GM23338 (cell line): Measurements from ENCODE around the gene U2AF1L4. TPM values are rescaled to one million over a fixed set of nuclear protein-coding genes. Genes with fewer than 3 reads are reported as not detected.
A peak's percentile ranks its signal among the peaks of the same experiment; 100 is the strongest.

ENCODE experiments used
- ATAC-seq: fragments of 200-7000 bp; cut with Tn5 transposase; 3 replicates; pipeline ENCODE4 v1.9.1; 2020
- DNase-seq: peaks from one replicate; pipeline ENCODE4 v3.0.0-alpha.2; 2015; ENCODE audit warnings: low spot score
- H2AFZ ChIP-seq: fragments of 200-600 bp; sonication (generic); 2 replicates; pipeline ENCODE4 v1.8.0; 2016; ENCODE audit warnings: antibody characterized with exemption, mild to moderate bottlenecking, moderate library complexity
- H3F3A ChIP-seq: fragments of 200-600 bp; sonication (generic); replicated peaks from 2 replicates; pipeline ENCODE4 v1.8.0; 2017; ENCODE audit warnings: antibody characterized with exemption, mixed run types, low read depth
- H3K27ac ChIP-seq: fragments of 200-600 bp; sonication (generic); 2 replicates; pipeline ENCODE4 v1.6.1; 2016; ENCODE audit warnings: low read depth
- H3K27me3 ChIP-seq: fragments of 200-600 bp; sonication (generic); 2 replicates; pipeline ENCODE4 v1.8.0; 2016; ENCODE audit warnings: mild to moderate bottlenecking, mixed run types, moderate library complexity; ENCODE audit not compliant: insufficient read depth
- H3K36me3 ChIP-seq: fragments of 200-600 bp; sonication (generic); 2 replicates; pipeline ENCODE4 v1.8.0; 2016; ENCODE audit warnings: mild to moderate bottlenecking; ENCODE audit not compliant: insufficient read depth
- H3K4me1 ChIP-seq: fragments of 200-600 bp; sonication (generic); 2 replicates; pipeline ENCODE4 v1.8.0; 2016; ENCODE audit warnings: mild to moderate bottlenecking, moderate library complexity; ENCODE audit not compliant: insufficient read depth
- H3K4me2 ChIP-seq: fragments of 200-600 bp; sonication (generic); 2 replicates; pipeline ENCODE4 v1.7.1; 2017; ENCODE audit warnings: mixed run types
- H3K4me3 ChIP-seq: fragments of 200-600 bp; sonication (generic); 2 replicates; pipeline ENCODE4 v1.6.1; 2016; ENCODE audit warnings: mixed run types
- H3K79me2 ChIP-seq: fragments of 200-600 bp; sonication (generic); replicated peaks from 2 replicates; pipeline ENCODE4 v1.8.0; 2017; ENCODE audit warnings: mild to moderate bottlenecking; ENCODE audit not compliant: insufficient read depth
- H3K9me2 ChIP-seq: fragments of 200-600 bp; sonication (generic); 2 replicates; pipeline ENCODE4 v1.8.0; 2017; ENCODE audit not compliant: insufficient read depth
- H4K20me1 ChIP-seq: fragments of 200-600 bp; sonication (generic); replicated peaks from 2 replicates; pipeline ENCODE4 v1.8.0; 2017; ENCODE audit warnings: mild to moderate bottlenecking; ENCODE audit not compliant: insufficient read depth
- H3K27ac Mint-ChIP-seq: 2 replicates; pipeline ENCODE4 v1.8.0; 2020; ENCODE audit warnings: inconsistent platforms, mild to moderate bottlenecking, moderate library complexity, mixed read lengths
- H3K27me3 Mint-ChIP-seq: 3 replicates; pipeline ENCODE4 v1.8.0; 2022; ENCODE audit warnings: low read depth, mild to moderate bottlenecking, moderate library complexity, mixed read lengths, inconsistent platforms; ENCODE audit not compliant: insufficient read depth, poor library complexity
- H3K36me3 Mint-ChIP-seq: 3 replicates; pipeline ENCODE4 v1.8.0; 2021; ENCODE audit warnings: low read depth, mild to moderate bottlenecking, inconsistent platforms, moderate library complexity, mixed read lengths
- H3K4me1 Mint-ChIP-seq: 3 replicates; pipeline ENCODE4 v1.8.0; 2020; ENCODE audit warnings: mild to moderate bottlenecking, inconsistent platforms, mixed read lengths
- H3K4me3 Mint-ChIP-seq: 3 replicates; pipeline ENCODE4 v1.8.0; 2021; ENCODE audit warnings: moderate library complexity, mild to moderate bottlenecking, inconsistent platforms, mixed read lengths
- H3K9me3 Mint-ChIP-seq: 3 replicates; pipeline ENCODE4 v1.8.0; 2020; ENCODE audit warnings: moderate library complexity, mild to moderate bottlenecking, inconsistent platforms, mixed read lengths
- EZH2 ChIP-seq: fragments of 200-600 bp; sonication (generic); IDR thresholded peaks from one replicate; pipeline ENCODE4 v1.8.0; 2017; ENCODE audit warnings: antibody characterized with exemption, mild to moderate bottlenecking, low read depth; ENCODE audit not compliant: unreplicated experiment
- EZH2phosphoT487 ChIP-seq: fragments of 200-600 bp; sonication (generic); IDR thresholded peaks from one replicate; pipeline ENCODE4 v1.8.1; 2018; ENCODE audit warnings: antibody characterized with exemption; ENCODE audit not compliant: unreplicated experiment
- JUNB ChIP-seq: IDR thresholded peaks from one replicate; pipeline ENCODE4 v1.6.1; 2016; ENCODE audit warnings: antibody characterized with exemption; ENCODE audit not compliant: unreplicated experiment
- NANOG ChIP-seq: IDR thresholded peaks from 2 replicates; pipeline ENCODE4 v1.6.1; 2016; ENCODE audit warnings: antibody characterized with exemption, borderline replicate concordance
- POLR2AphosphoS5 ChIP-seq: IDR thresholded peaks from 2 replicates; pipeline ENCODE4 v1.6.1; 2016; ENCODE audit warnings: antibody characterized with exemption, low read depth
- STAT1 ChIP-seq: IDR thresholded peaks from one replicate; pipeline ENCODE4 v1.6.1; 2016; ENCODE audit warnings: antibody characterized with exemption; ENCODE audit not compliant: unreplicated experiment
- ZNF114 ChIP-seq: fragments of 250-450 bp; sonication (Bioruptor Pico); IDR thresholded peaks from 2 replicates; pipeline ENCODE4 v1.5.0; 2020; ENCODE audit warnings: mild to moderate bottlenecking, moderate library complexity
- polyA plus RNA-seq: library from polyadenylated mRNA; unstranded; fragments of >200 nt; fragmentation: Nextera tagmentation; extraction: Ambion mirVana; gene quantifications from 2 replicates; pipeline ENCODE4 v1.2.1, GENCODE V29; 2016
- total RNA-seq: library from RNA; depleted of rRNA; stranded (reverse); fragments of >200 nt; shearing (Covaris generic); gene quantifications from 2 replicates; pipeline ENCODE4 v1.2.3, GENCODE V29; 2014
- TF ChIP-seq, protein P1 (sequence below): IDR thresholded peaks from 2 replicates; pipeline ENCODE4 v1.6.1; 2016; ENCODE audit warnings: antibody characterized with exemption
- TF ChIP-seq, protein P2 (sequence below), 2 experiments: fragments of 200-600 bp in 1 of 2; sonication (generic) in 1 of 2; conservative IDR thresholded peaks; 2 replicates each; pipeline versions ENCODE4 v1.5.1 to v1.6.1; 2016 to 2017; ENCODE audit warnings: antibody characterized with exemption in 2 of 2, low read depth in 2 of 2, mild to moderate bottlenecking in 2 of 2, moderate library complexity in 1 of 2
- TF ChIP-seq, protein P3 (sequence below): IDR thresholded peaks from one replicate; pipeline ENCODE4 v1.6.1; 2018; ENCODE audit warnings: antibody characterized with exemption; ENCODE audit not compliant: unreplicated experiment

U2AF1L4 gene
- total and polyA plus RNA-seq, 2 experiments from 2014 or later = 13.1 to 23.7 TPM

DNA sequence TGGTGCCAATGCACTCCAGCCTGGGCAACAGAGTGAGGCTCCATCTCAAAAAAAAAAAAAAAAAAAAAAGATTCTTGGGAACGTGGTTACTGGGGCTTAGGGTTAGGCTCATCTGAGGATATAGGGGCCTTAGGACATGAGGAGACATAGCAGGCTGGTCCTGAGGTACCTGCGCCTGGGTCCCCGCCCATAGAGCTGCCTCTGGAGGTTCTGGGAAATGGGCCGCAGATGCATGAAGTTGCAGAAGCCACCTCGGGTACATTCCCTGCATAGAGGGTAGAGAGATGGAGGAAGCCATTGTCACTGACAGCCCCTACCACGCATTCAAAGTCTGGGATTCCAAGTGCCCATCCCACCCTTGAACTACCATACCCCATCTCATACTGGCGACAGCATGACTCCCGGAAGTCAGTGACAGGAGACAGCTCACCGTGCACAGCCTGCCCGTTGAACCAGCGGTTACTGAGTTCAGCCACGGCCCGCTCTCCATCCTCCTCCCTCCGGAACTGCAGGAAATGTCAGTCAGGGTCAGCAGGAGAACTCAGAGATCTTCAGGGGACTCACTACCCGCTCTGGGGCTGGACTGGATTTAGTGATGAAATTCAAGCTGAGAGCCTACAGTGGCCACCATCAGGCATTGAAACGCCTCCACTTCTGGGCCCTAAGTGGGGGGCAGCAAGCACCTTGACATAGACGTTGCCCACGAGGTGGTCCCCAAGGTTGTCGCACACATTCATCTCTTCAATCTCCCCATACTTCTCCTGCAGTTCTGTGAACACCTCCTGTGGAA lies 1.4 kb downstream of the U2AF1L4 start:
- H4K20me1 ChIP-seq = no peaks in the 10 kb centered on the region
- H3K79me2 ChIP-seq = peaks cover 14% of the 10 kb centered on the region
- H3K27me3 ChIP-seq = no peaks in the 10 kb centered on the region
- peak overlapping the region; percentile 75 for H3K4me2 ChIP-seq
- DNase-seq = no peak
- H3K27me3 Mint-ChIP-seq = peaks cover 5% of the 10 kb centered on the region
- H3K4me1 Mint-ChIP-seq = peaks cover 22% of the 10 kb centered on the region
- peaks cover 15% of the 10 kb centered on the region; the same call in 1 of the 2 replicates for H3K4me1 ChIP-seq
- H3K36me3 ChIP-seq = no peaks in the 10 kb centered on the region
- TF ChIP-seq EZH2phosphoT487 (no peak), POLR2AphosphoS5 (no peak), EZH2 (no peak), STAT1 (no peak), NANOG (no peak), JUNB (no peak), ZNF114 (no peak)
- TF ChIP-seq, protein P1, sequence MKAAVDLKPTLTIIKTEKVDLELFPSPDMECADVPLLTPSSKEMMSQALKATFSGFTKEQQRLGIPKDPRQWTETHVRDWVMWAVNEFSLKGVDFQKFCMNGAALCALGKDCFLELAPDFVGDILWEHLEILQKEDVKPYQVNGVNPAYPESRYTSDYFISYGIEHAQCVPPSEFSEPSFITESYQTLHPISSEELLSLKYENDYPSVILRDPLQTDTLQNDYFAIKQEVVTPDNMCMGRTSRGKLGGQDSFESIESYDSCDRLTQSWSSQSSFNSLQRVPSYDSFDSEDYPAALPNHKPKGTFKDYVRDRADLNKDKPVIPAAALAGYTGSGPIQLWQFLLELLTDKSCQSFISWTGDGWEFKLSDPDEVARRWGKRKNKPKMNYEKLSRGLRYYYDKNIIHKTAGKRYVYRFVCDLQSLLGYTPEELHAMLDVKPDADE = no peak
- TF ChIP-seq, protein P2, sequence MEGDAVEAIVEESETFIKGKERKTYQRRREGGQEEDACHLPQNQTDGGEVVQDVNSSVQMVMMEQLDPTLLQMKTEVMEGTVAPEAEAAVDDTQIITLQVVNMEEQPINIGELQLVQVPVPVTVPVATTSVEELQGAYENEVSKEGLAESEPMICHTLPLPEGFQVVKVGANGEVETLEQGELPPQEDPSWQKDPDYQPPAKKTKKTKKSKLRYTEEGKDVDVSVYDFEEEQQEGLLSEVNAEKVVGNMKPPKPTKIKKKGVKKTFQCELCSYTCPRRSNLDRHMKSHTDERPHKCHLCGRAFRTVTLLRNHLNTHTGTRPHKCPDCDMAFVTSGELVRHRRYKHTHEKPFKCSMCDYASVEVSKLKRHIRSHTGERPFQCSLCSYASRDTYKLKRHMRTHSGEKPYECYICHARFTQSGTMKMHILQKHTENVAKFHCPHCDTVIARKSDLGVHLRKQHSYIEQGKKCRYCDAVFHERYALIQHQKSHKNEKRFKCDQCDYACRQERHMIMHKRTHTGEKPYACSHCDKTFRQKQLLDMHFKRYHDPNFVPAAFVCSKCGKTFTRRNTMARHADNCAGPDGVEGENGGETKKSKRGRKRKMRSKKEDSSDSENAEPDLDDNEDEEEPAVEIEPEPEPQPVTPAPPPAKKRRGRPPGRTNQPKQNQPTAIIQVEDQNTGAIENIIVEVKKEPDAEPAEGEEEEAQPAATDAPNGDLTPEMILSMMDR (conservative IDR thresholded peaks at IDR 0.05; ENCODE audit: low read depth in 2 of 2) = no peak
- TF ChIP-seq, protein P3, sequence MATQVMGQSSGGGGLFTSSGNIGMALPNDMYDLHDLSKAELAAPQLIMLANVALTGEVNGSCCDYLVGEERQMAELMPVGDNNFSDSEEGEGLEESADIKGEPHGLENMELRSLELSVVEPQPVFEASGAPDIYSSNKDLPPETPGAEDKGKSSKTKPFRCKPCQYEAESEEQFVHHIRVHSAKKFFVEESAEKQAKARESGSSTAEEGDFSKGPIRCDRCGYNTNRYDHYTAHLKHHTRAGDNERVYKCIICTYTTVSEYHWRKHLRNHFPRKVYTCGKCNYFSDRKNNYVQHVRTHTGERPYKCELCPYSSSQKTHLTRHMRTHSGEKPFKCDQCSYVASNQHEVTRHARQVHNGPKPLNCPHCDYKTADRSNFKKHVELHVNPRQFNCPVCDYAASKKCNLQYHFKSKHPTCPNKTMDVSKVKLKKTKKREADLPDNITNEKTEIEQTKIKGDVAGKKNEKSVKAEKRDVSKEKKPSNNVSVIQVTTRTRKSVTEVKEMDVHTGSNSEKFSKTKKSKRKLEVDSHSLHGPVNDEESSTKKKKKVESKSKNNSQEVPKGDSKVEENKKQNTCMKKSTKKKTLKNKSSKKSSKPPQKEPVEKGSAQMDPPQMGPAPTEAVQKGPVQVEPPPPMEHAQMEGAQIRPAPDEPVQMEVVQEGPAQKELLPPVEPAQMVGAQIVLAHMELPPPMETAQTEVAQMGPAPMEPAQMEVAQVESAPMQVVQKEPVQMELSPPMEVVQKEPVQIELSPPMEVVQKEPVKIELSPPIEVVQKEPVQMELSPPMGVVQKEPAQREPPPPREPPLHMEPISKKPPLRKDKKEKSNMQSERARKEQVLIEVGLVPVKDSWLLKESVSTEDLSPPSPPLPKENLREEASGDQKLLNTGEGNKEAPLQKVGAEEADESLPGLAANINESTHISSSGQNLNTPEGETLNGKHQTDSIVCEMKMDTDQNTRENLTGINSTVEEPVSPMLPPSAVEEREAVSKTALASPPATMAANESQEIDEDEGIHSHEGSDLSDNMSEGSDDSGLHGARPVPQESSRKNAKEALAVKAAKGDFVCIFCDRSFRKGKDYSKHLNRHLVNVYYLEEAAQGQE = no peak
- H3K36me3 Mint-ChIP-seq = peaks cover 7% of the 10 kb centered on the region
- H3K27ac ChIP-seq = 0 out of 2 replicates have a peak overlapping the region, but pooled peaks have one; percentile 14
- peak overlapping the region; percentile 97 for H3K4me3 Mint-ChIP-seq
- H3K9me2 ChIP-seq = no peaks in the 10 kb centered on the region
- peak overlapping the region; percentile 76; the same call in 1 of the 2 replicates for H3K4me3 ChIP-seq
- peak overlapping the region; percentile 100 for H3K27ac Mint-ChIP-seq
- H2AFZ ChIP-seq = no peak overlapping the region
- no peaks in the 10 kb centered on the region; the same call in 2 of the 3 replicates for H3K9me3 Mint-ChIP-seq
- ATAC-seq = no peak
- H3F3A ChIP-seq = peaks cover 10% of the 10 kb centered on the region
